Osteoblast (primary cell): ENCODE data around the gene CDK17. TPM values are rescaled to one million over a fixed set of nuclear protein-coding genes. Genes with fewer than 3 reads are reported as not detected.

Experiments
- DNase-seq: peaks from one replicate; pipeline ENCODE4 v3.0.0; 2011; ENCODE audit warnings: low spot score, mixed read lengths; ENCODE audit not compliant: insufficient read length; ENCODE audit errors: missing footprints
- H2AFZ ChIP-seq: 2 replicates; pipeline ENCODE4 v1.6.0; 2011; ENCODE audit warnings: mild to moderate bottlenecking, low read length
- H3K27ac ChIP-seq: 2 replicates; pipeline ENCODE4 v1.5.1; 2011; ENCODE audit warnings: mild to moderate bottlenecking, low read depth, low read length, moderate library complexity
- H3K27me3 ChIP-seq: 2 replicates; pipeline ENCODE4 v1.6.0; 2012; ENCODE audit warnings: mild to moderate bottlenecking, control low read depth, inconsistent platforms, low read length, moderate library complexity; ENCODE audit not compliant: insufficient read depth
- H3K36me3 ChIP-seq: 2 replicates; pipeline ENCODE4 v1.5.1; 2011; ENCODE audit warnings: mild to moderate bottlenecking, low read length, control low read depth, moderate library complexity; ENCODE audit not compliant: insufficient read depth
- H3K4me1 ChIP-seq: 2 replicates; pipeline ENCODE4 v1.5.1; 2011; ENCODE audit warnings: mild to moderate bottlenecking, low read length, control low read depth, moderate library complexity; ENCODE audit not compliant: insufficient read depth
- H3K4me2 ChIP-seq: 2 replicates; pipeline ENCODE4 v1.6.0; 2011; ENCODE audit warnings: mild to moderate bottlenecking, low read length; ENCODE audit not compliant: insufficient read depth
- H3K4me3 ChIP-seq: fragments of 200-600 bp; sonication (generic); 3 replicates; pipeline ENCODE4 v1.5.1; 2012; ENCODE audit warnings: mild to moderate bottlenecking, low read length, inconsistent platforms; ENCODE audit not compliant: insufficient read depth
- H3K79me2 ChIP-seq: 2 replicates; pipeline ENCODE4 v1.6.0; 2012; ENCODE audit warnings: mild to moderate bottlenecking, low read length, control low read depth, inconsistent platforms; ENCODE audit not compliant: insufficient read depth
- H3K9me3 ChIP-seq: 2 replicates; pipeline ENCODE4 v1.5.1; 2011; ENCODE audit warnings: low read depth, low read length, control low read depth
- H4K20me1 ChIP-seq: 2 replicates; pipeline ENCODE4 v1.6.0; 2012; ENCODE audit warnings: mild to moderate bottlenecking, low read length, control low read depth; ENCODE audit not compliant: insufficient read depth
- total RNA-seq: library from RNA; depleted of rRNA; stranded (reverse); fragments of >200 nt; gene quantifications from 2 replicates; pipeline ENCODE4 v1.2.3, GENCODE V29; 2012
- TF ChIP-seq, protein P1 (sequence below): IDR thresholded peaks from 2 replicates; pipeline ENCODE4 v1.5.1; 2011; ENCODE audit warnings: mild to moderate bottlenecking, low read depth, low read length, moderate library complexity; ENCODE audit errors: extremely low read depth

CDK17 gene
- total RNA-seq, 1 donor, result 68.0 TPM

DNA sequence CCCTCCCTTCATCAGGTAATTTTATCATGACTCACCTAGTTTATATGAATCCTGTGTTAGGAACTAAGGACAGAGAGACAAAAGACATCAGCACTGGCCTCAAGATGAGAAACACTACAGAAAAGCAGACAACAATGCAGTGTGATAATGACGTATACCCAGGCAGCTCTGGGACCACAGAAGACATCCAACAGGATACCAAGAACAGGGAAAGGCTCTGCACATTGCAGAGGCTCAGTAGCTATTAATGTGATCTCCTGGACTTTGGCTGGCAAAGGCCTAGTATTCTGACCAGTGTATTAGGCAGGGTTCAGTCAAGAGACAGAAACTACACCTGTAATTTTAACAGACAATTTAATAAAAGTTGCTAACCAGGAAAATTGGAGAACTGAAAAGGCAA lies 39.7 kb downstream of the CDK17 start:
- Histone ChIP-seq H3K4me1 (peaks cover 5% of the 10 kb centered on the region), H3K4me2 (no peak overlapping the region), H3K9me3 (no peaks in the 10 kb centered on the region), H2AFZ (no peak overlapping the region), H3K27me3 (no peaks in the 10 kb centered on the region), H3K36me3 (no peaks in the 10 kb centered on the region), H3K79me2 (peaks cover 99% of the 10 kb centered on the region), H4K20me1 (peaks cover 60% of the 10 kb centered on the region), H3K4me3 (no peak overlapping the region), H3K27ac (no peak overlapping the region)
- TF ChIP-seq, protein P1, sequence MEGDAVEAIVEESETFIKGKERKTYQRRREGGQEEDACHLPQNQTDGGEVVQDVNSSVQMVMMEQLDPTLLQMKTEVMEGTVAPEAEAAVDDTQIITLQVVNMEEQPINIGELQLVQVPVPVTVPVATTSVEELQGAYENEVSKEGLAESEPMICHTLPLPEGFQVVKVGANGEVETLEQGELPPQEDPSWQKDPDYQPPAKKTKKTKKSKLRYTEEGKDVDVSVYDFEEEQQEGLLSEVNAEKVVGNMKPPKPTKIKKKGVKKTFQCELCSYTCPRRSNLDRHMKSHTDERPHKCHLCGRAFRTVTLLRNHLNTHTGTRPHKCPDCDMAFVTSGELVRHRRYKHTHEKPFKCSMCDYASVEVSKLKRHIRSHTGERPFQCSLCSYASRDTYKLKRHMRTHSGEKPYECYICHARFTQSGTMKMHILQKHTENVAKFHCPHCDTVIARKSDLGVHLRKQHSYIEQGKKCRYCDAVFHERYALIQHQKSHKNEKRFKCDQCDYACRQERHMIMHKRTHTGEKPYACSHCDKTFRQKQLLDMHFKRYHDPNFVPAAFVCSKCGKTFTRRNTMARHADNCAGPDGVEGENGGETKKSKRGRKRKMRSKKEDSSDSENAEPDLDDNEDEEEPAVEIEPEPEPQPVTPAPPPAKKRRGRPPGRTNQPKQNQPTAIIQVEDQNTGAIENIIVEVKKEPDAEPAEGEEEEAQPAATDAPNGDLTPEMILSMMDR, result no peak
- no peak for DNase-seq

DNA sequence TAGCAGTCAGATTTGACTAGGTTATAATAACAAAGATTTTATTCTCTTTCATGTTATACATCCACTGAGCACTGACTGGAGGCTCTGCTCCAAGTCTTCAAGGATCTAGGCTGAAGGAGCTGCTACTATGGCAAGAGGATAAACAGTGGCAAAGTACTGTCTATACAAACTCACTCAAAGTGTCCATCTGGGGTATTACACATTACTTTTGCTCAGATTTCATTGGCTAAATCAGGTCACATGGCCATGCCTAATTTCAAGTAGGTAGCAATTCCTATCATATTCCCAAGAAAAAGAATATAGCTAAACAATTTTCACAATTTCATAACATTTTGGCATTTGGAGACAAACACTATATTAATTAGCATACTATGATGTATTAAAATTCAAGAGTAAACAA lies 40.9 kb downstream of the CDK17 start:
- peaks cover 9% of the 10 kb centered on the region for H3K4me1 ChIP-seq
- peaks cover 99% of the 10 kb centered on the region for H3K79me2 ChIP-seq
- no peaks in the 10 kb centered on the region for H3K9me3 ChIP-seq
- no peak overlapping the region for H3K27ac ChIP-seq
- TF ChIP-seq, protein P1, result no peak
- peak; percentile 23 for DNase-seq
- no peaks in the 10 kb centered on the region for H3K36me3 ChIP-seq
- H4K20me1 ChIP-seq, result peaks cover 66% of the 10 kb centered on the region
- H3K4me3 ChIP-seq, result no peak overlapping the region
- no peak overlapping the region for H3K4me2 ChIP-seq
- no peaks in the 10 kb centered on the region for H3K27me3 ChIP-seq
- no peak overlapping the region for H2AFZ ChIP-seq

DNA sequence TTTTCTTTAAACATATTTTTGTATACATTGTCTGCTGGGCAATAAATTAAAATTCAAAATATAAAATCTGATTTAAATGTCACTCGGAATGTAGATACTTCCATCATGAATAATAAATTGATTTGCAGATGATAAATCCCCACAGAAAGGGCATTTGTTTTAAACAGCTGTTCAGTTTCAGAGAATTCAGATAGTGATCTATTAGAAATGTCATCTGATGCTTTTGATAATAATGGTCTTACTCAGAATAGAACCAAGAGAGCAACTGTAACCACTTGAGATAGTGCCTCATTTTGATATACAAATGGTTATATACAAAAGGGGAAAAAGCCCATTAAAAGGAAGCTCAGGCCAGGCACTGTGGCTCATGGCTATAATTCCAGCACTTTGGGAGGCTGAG lies 43.4 kb downstream of the CDK17 start:
- DNase-seq, result no peak
- no peak overlapping the region for H3K27ac ChIP-seq
- peaks cover 11% of the 10 kb centered on the region for H3K4me1 ChIP-seq
- no peak overlapping the region for H3K4me2 ChIP-seq
- no peak overlapping the region for H2AFZ ChIP-seq
- TF ChIP-seq, protein P1, result no peak
- H3K79me2 ChIP-seq, result peaks cover 99% of the 10 kb centered on the region
- H3K9me3 ChIP-seq, result no peaks in the 10 kb centered on the region
- no peaks in the 10 kb centered on the region for H3K27me3 ChIP-seq
- peaks cover 74% of the 10 kb centered on the region for H4K20me1 ChIP-seq
- H3K4me3 ChIP-seq, result no peak overlapping the region
- H3K36me3 ChIP-seq, result no peaks in the 10 kb centered on the region

DNA sequence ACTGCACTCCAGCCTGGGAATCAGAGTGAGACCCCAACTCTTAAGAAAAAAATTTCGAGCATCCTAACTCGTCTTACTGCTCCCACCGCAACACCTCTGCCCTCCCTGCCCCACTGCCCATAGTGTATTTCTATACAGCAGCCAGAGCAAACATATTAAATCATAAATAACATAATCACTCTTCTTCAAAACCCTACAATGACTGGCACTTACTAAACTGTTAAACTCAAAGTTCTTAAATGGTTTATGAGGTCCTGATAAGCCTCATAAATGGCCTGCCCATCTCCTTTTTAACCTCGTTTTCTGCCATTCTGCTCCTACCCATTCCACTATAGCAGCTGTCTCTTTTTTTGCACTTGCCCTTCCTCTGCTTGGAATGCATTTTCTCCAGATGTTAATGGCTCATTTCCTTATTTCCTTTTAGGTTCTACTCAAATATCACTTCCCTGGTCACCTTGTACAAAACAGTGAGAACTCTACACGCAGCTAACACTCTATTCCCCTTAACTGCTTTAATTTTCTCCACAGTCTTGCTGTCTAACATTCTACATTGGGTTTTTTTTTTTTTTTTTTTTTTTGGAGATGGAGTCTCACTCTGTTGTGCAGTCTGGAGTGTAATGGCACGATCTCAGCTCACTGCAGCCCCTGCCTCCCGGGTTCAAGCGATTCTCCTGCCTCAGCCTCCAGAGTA lies 45.2 kb downstream of the CDK17 start:
- Histone ChIP-seq H3K4me2 (no peak overlapping the region), H3K79me2 (peaks cover 99% of the 10 kb centered on the region), H3K9me3 (no peaks in the 10 kb centered on the region), H3K4me3 (no peak overlapping the region), H3K4me1 (peaks cover 11% of the 10 kb centered on the region), H3K27me3 (no peaks in the 10 kb centered on the region), H3K27ac (no peak overlapping the region), H2AFZ (no peak overlapping the region), H4K20me1 (peaks cover 67% of the 10 kb centered on the region), H3K36me3 (no peaks in the 10 kb centered on the region)
- no peak for DNase-seq
- TF ChIP-seq, protein P1, result no peak
